Activated CD8-positive, alpha-beta memory T cell treated with anti-CD3 and anti-CD28 coated beads for 4 hours (primary cell): Measurements from ENCODE around the gene IL16.
"Not testable (repeated sequence)": the region's sequence is repeated elsewhere in the genome, so short reads cannot be mapped to it uniquely, and the experiment has no call there.

Experiments used
- DNase-seq, 2 donors: peaks; one replicate each; pipeline ENCODE4 v3.0.0-alpha.2; 2020; ENCODE audit warnings: low read depth in 2 of 2

Gene IL16

GRCh38 chr15:81311752-81312464 lies 115.2 kb downstream of the IL16 start:
- no peak for DNase-seq

- DNase-seq: no peak
Measured at GRCh38 chr15:81312790-81313543, 116.3 kb downstream of the IL16 start.

GRCh38 chr15:81313686-81314085 lies 117.0 kb downstream of the IL16 start:
- no peak for DNase-seq

GRCh38 chr15:81314378-81314777 lies 117.7 kb downstream of the IL16 start:
- no peak for DNase-seq

GRCh38 chr15:81315452-81316175 lies 118.9 kb downstream of the IL16 start:
- DNase-seq: no peak

GRCh38 chr15:81316267-81316666 lies 119.6 kb downstream of the IL16 start:
- DNase-seq: no peak

GRCh38 chr15:81317642-81318017 lies 121.0 kb downstream of the IL16 start:
- DNase-seq: no peak

- no peak for DNase-seq
Measured at GRCh38 chr15:81321667-81322066, 125.0 kb downstream of the IL16 start.

- no peak for DNase-seq
Measured at GRCh38 chr15:81322676-81323253, 126.1 kb downstream of the IL16 start.

- no peak for DNase-seq
Measured at GRCh38 chr15:81323559-81323943, 126.9 kb downstream of the IL16 start.

GRCh38 chr15:81323944-81324881 lies 127.5 kb downstream of the IL16 start, which contains the start of gene STARD5:
STARD5 (minus strand) TSS chr15:81324141; CDS start chr15:81324099, 42 bp downstream.
- DNase-seq: peak; percentile 90 to 91

- no peak for DNase-seq
Measured at GRCh38 chr15:81326466-81327212, 130.0 kb downstream of the IL16 start.

- no peak for DNase-seq
Measured at GRCh38 chr15:81327516-81327915, 130.8 kb downstream of the IL16 start.

- DNase-seq: no peak
Measured at GRCh38 chr15:81329446-81329845, 132.8 kb downstream of the IL16 start.

- DNase-seq: no peak
Measured at GRCh38 chr15:81330366-81331090, 133.8 kb downstream of the IL16 start.

- not testable (repeated sequence) for DNase-seq
Measured at GRCh38 chr15:81331141-81331540, 134.5 kb downstream of the IL16 start.

- DNase-seq: no peak
Measured at GRCh38 chr15:81331600-81331999, 134.9 kb downstream of the IL16 start.

GRCh38 chr15:81332326-81332725 lies 135.6 kb downstream of the IL16 start:
- DNase-seq: no peak

- no peak for DNase-seq
Measured at GRCh38 chr15:81333363-81333762, 136.7 kb downstream of the IL16 start.
